HEK293 (cell line): ENCODE results near the gene MTA1.

Experiments used
- KLF16 ChIP-seq: fragments of 450-650 bp; formaldehyde crosslinking; IDR thresholded peaks from 2 replicates; pipeline ENCODE4 v1.5.1; 2017; ENCODE audit warnings: missing biosample characterization, missing genetic modification characterization
- RBAK ChIP-seq: fragments of 450-650 bp; formaldehyde crosslinking; IDR thresholded peaks from 2 replicates; pipeline ENCODE4 v1.5.1; 2016; ENCODE audit warnings: missing biosample characterization, missing genetic modification characterization
- YY2 ChIP-seq: fragments of 450-650 bp; formaldehyde crosslinking; IDR thresholded peaks from 2 replicates; pipeline ENCODE4 v1.5.1; 2016; ENCODE audit warnings: missing biosample characterization, missing genetic modification characterization
- ZBTB11 ChIP-seq: fragments of 450-650 bp; formaldehyde crosslinking; conservative IDR thresholded peaks from 2 replicates; pipeline ENCODE4 v1.5.1; 2016; ENCODE audit warnings: low read depth, missing biosample characterization, missing genetic modification characterization
- ZNF140 ChIP-seq: fragments of 450-650 bp; formaldehyde crosslinking; IDR thresholded peaks from 2 replicates; pipeline ENCODE4 v1.5.1; 2016; ENCODE audit warnings: missing biosample characterization, missing genetic modification characterization
- ZNF148 ChIP-seq: fragments of 450-650 bp; formaldehyde crosslinking; IDR thresholded peaks from 2 replicates; pipeline ENCODE4 v1.5.0; 2017; ENCODE audit warnings: missing biosample characterization, missing genetic modification characterization, borderline replicate concordance
- ZNF157 ChIP-seq: fragments of 450-650 bp; formaldehyde crosslinking; IDR thresholded peaks from 2 replicates; pipeline ENCODE4 v1.5.1; 2016; ENCODE audit warnings: missing biosample characterization, missing genetic modification characterization
- ZNF175 ChIP-seq: fragments of 450-650 bp; formaldehyde crosslinking; IDR thresholded peaks from 2 replicates; pipeline ENCODE4 v1.5.1; 2016; ENCODE audit warnings: missing biosample characterization, missing genetic modification characterization
- ZNF266 ChIP-seq: fragments of 450-650 bp; formaldehyde crosslinking; IDR thresholded peaks from 2 replicates; pipeline ENCODE4 v1.5.1; 2016; ENCODE audit warnings: missing biosample characterization, missing genetic modification characterization, low read depth
- ZNF366 ChIP-seq: fragments of 450-650 bp; formaldehyde crosslinking; conservative IDR thresholded peaks from 2 replicates; pipeline ENCODE4 v1.5.1; 2016; ENCODE audit warnings: missing biosample characterization, missing genetic modification characterization
- ZNF37A ChIP-seq: fragments of 450-650 bp; IDR thresholded peaks from 2 replicates; pipeline ENCODE4 v1.5.1; 2018; ENCODE audit warnings: missing biosample characterization, missing genetic modification characterization
- ZNF394 ChIP-seq: fragments of 450-650 bp; formaldehyde crosslinking; IDR thresholded peaks from 2 replicates; pipeline ENCODE4 v1.5.1; 2016; ENCODE audit warnings: missing biosample characterization, missing genetic modification characterization, mild to moderate bottlenecking, moderate library complexity, borderline replicate concordance
- ZNF473 ChIP-seq: fragments of 450-650 bp; formaldehyde crosslinking; IDR thresholded peaks from 2 replicates; pipeline ENCODE4 v1.5.1; 2017; ENCODE audit warnings: missing biosample characterization, missing genetic modification characterization
- ZNF48 ChIP-seq: fragments of 450-650 bp; formaldehyde crosslinking; IDR thresholded peaks from 2 replicates; pipeline ENCODE4 v1.5.1; 2016; ENCODE audit warnings: missing biosample characterization, missing genetic modification characterization
- ZNF518A ChIP-seq: fragments of 450-650 bp; formaldehyde crosslinking; conservative IDR thresholded peaks from 2 replicates; pipeline ENCODE4 v1.5.1; 2016; ENCODE audit warnings: low read depth, missing biosample characterization, missing genetic modification characterization
- ZNF558 ChIP-seq: fragments of 450-650 bp; formaldehyde crosslinking; IDR thresholded peaks from 2 replicates; pipeline ENCODE4 v1.5.1; 2016; ENCODE audit warnings: missing biosample characterization, missing genetic modification characterization
- ZNF624 ChIP-seq: fragments of 450-650 bp; formaldehyde crosslinking; IDR thresholded peaks from 2 replicates; pipeline ENCODE4 v1.5.1; 2017; ENCODE audit warnings: missing biosample characterization, missing genetic modification characterization
- ZNF776 ChIP-seq: fragments of 450-650 bp; formaldehyde crosslinking; IDR thresholded peaks from 2 replicates; pipeline ENCODE4 v1.5.0; 2017; ENCODE audit warnings: missing biosample characterization, missing genetic modification characterization, borderline replicate concordance
- ZSCAN23 ChIP-seq: fragments of 450-650 bp; formaldehyde crosslinking; IDR thresholded peaks from 2 replicates; pipeline ENCODE4 v1.5.1; 2016; ENCODE audit warnings: missing biosample characterization, missing genetic modification characterization

MTA1 gene

GRCh38 chr14:105416671-105417070 lies 3.0 kb upstream of the MTA1 start (continued):
- TF ChIP-seq ZNF518A (tag by site-specific recombination) (peak; percentile 74; the same call in 1 of the 2 replicates), ZNF776 (tag by site-specific recombination) (no peak), ZNF37A (tag by site-specific recombination) (no peak), ZSCAN23 (tag by site-specific recombination) (no peak), ZNF175 (no peak), ZNF558 (tag by site-specific recombination) (peak; percentile 54; the same call in 1 of the 2 replicates), ZNF48 (tag by site-specific recombination) (no peak), ZNF140 (tag by site-specific recombination) (0 out of 2 replicates have a peak, but pooled peaks have one; percentile 14), YY2 (tag by site-specific recombination) (no peak), ZNF366 (tag by site-specific recombination) (no peak), ZNF624 (no peak), ZNF266 (tag by site-specific recombination) (no peak), RBAK (tag by site-specific recombination) (no peak), ZNF473 (tag by site-specific recombination) (no peak), ZBTB11 (tag by site-specific recombination) (peak; percentile 48; the same call in 1 of the 2 replicates), KLF16 (no peak), ZNF394 (peak; percentile 86), ZNF148 (tag by site-specific recombination) (no peak), ZNF157 (tag by site-specific recombination) (no peak)
